Prostate gland (tissue), 2 donors: Measurements from ENCODE around the gene MRPL9. TPM values are rescaled to one million over a fixed set of nuclear protein-coding genes. Genes with fewer than 3 reads are reported as not detected.

Experiments
- DNase-seq: peaks from one replicate; pipeline ENCODE4 v3.0.0-alpha.2; 2019; ENCODE audit warnings: low spot score
- H3K27ac ChIP-seq, 2 donors: fragments of 200-600 bp; sonication (generic); 2 replicates each; pipeline ENCODE4 v1.5.1; 2017 to 2019
- H3K27me3 ChIP-seq: fragments of 200-600 bp; sonication (generic); replicated peaks from 2 replicates; pipeline ENCODE4 v1.5.1; 2019; ENCODE audit not compliant: insufficient read depth
- H3K36me3 ChIP-seq, 2 donors: fragments of 200-600 bp; sonication (generic); 1 replicate in 1 of 2; 2 replicates in 1 of 2; pipeline versions ENCODE4 v1.5.1 to v1.8.1; 2017 to 2019
- H3K4me1 ChIP-seq: fragments of 200-600 bp; sonication (generic); replicated peaks from 2 replicates; pipeline ENCODE4 v1.5.1; 2019
- H3K4me3 ChIP-seq, 2 donors: fragments of 200-600 bp; sonication (generic); 2 replicates each; pipeline ENCODE4 v1.5.1; 2017 to 2019
- H3K9me3 ChIP-seq: fragments of 200-600 bp; sonication (generic); 2 replicates; pipeline ENCODE4 v1.5.1; 2017
- POLR2A ChIP-seq: fragments of 450-650 bp; IDR thresholded peaks from one replicate; pipeline ENCODE4 v1.6.1; 2016; ENCODE audit warnings: antibody characterized with exemption, mild to moderate bottlenecking
- POLR2AphosphoS5 ChIP-seq: sonication (generic); formaldehyde crosslinking; IDR thresholded peaks from one replicate; pipeline ENCODE4 v1.6.1; 2017; ENCODE audit warnings: antibody characterized with exemption
- WGBS: methylation state at CpG from one replicate; pipeline ENCODE4 v1.1.5; 2018; 5-methylcytosine and 5-hydroxymethylcytosine counted together
- intact Hi-C: fragments of 100-400 bp; cut with DNase I; formaldehyde crosslinking; loops from one replicate; pipeline ENCODE4 v1.14.2; 2022
- total RNA-seq, 2 donors: library from RNA; depleted of rRNA; stranded (reverse); fragments of >200 nt; gene quantifications; one replicate each; pipeline ENCODE4 v1.1.0, GENCODE V29; 2016
- TF ChIP-seq, protein P1 (sequence below), 4 experiments: fragments of 200-600 bp in 2 of 4; fragments of 450-650 bp in 2 of 4; sonication (generic) in 2 of 4; IDR thresholded peaks; 1 replicate in 3 of 4; 2 replicates in 1 of 4; pipeline ENCODE4 v1.5.1; 2016 to 2019; ENCODE audit warnings: antibody characterized with exemption in 4 of 4, mild to moderate bottlenecking in 2 of 4, moderate library complexity in 2 of 4

Gene MRPL9
- total RNA-seq, 2 donors from 2014 or later = 47.9 to 80.1 TPM

DNA sequence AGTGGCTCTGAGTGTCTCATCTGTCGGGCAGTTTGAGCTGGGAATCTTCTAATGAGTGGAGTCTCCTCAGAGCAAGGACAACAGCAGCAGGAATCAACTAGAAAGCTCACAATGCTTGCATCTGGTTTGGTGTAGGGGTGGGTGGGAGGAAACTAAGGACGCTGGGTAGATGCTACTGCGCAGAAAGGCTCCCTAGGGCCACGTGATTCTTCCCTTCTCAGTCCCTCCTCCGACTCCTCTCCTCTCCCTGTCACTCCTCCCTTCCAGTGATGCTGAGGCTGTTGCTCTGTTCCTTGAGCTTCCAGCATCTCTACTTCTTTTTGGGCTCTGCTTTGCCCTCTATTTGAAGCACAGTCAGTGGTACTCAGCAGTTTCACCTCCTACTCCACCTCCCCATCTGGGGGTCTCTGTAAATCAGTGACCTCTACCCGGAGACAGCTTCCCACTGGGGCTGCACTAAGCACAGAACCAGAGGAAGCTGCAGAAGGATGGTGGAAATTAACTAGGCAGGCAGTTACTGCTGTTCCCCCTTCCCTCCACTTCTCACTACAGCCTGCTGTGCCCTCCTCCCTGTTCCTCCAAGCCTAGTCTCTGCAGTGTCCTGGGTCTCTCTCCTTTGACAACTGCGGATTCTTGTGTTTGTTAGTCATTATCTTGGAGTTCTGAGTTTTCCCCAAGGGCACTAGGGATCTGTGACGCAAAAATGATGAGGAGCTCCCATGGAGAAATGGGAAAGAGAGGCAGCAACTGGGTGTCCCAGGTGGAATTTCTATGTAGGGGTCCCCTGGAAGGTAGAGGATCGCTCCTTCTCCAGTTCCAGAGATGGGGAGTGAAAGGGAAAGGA lies 36.1 kb upstream of the MRPL9 start:
- WGBS = 45% methylated on average over 9 of the region's 9 CpGs
- TF ChIP-seq POLR2A (no peak), POLR2AphosphoS5 (no peak)
- TF ChIP-seq, protein P1, sequence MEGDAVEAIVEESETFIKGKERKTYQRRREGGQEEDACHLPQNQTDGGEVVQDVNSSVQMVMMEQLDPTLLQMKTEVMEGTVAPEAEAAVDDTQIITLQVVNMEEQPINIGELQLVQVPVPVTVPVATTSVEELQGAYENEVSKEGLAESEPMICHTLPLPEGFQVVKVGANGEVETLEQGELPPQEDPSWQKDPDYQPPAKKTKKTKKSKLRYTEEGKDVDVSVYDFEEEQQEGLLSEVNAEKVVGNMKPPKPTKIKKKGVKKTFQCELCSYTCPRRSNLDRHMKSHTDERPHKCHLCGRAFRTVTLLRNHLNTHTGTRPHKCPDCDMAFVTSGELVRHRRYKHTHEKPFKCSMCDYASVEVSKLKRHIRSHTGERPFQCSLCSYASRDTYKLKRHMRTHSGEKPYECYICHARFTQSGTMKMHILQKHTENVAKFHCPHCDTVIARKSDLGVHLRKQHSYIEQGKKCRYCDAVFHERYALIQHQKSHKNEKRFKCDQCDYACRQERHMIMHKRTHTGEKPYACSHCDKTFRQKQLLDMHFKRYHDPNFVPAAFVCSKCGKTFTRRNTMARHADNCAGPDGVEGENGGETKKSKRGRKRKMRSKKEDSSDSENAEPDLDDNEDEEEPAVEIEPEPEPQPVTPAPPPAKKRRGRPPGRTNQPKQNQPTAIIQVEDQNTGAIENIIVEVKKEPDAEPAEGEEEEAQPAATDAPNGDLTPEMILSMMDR (IDR thresholded peaks at IDR 0.05) = no peak
- no peaks in the 10 kb centered on the region for H3K4me1 ChIP-seq
- H3K27ac ChIP-seq = no peak overlapping the region
- DNase-seq = no peak
- intact Hi-C loops = no loop called here
- no peaks in the 10 kb centered on the region for H3K36me3 ChIP-seq
- H3K4me3 ChIP-seq = no peak overlapping the region
- no peaks in the 10 kb centered on the region for H3K27me3 ChIP-seq
- H3K9me3 ChIP-seq = no peaks in the 10 kb centered on the region

DNA sequence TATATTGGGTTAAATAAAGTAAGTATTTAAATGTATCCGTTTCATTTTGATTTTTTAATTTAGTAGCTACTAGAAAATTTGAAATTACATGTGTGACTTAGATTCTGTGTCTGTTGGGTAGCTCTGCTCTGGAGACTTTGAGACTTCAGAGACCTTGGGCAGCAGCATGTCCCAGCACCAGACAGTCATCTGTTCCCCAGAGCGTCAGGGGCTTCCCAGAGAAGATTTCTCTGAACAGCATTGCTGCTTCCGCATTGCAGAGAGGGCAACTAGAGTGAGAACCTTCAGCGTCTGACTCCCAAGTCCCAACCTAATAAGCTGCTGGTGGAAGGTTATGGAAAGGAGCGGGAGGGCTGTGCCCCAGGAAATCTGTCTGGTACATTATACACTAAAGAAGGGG lies 35.3 kb upstream of the MRPL9 start:
- WGBS = 86% methylated on average over 5 of the region's 5 CpGs
- TF ChIP-seq, protein P1 (IDR thresholded peaks at IDR 0.05) = no peak
- TF ChIP-seq POLR2AphosphoS5 (no peak), POLR2A (no peak)
- Histone ChIP-seq H3K4me1 (no peaks in the 10 kb centered on the region), H3K36me3 (no peaks in the 10 kb centered on the region), H3K27ac (no peak overlapping the region), H3K27me3 (no peaks in the 10 kb centered on the region), H3K4me3 (no peak overlapping the region), H3K9me3 (no peaks in the 10 kb centered on the region)
- no peak for DNase-seq
- intact Hi-C loops = no loop called here

DNA sequence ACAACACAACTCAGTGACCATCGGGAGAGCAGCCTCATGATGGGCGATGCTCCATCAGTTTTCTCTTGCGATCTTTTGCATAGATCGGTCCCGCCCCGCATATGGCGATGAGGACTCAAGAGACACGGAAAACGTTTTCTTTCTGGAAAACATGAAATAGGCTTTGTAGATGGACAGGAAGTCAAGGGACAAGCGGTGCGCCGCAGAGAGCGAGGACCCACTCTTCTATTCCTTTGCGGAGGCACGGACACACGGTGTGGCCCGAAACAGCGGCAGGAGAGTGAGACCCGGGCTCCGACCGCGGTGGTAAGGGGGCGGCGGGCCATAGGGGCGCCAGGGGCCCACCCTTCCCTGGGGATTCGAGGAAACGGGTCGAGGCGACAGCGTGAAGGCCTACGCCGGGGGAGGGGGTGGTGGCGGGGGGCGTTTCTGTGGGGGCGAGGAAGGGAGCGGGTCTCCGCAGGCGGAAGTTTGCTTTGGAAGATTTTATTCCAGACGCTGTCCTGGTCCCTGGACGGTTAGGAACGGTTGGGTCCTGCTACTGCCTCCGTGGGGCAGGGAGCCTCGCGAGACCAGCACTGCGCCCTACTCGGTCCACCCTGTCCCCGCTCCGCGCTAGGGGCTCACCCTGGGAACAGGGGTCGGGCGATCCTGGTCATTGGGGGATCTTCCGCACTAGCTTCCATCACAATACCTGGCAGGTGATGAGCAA lies 27.8 kb upstream of the MRPL9 start:
- H3K4me3 ChIP-seq = peak overlapping the region; percentile 50 to 67
- H3K4me1 ChIP-seq = no peaks in the 10 kb centered on the region
- H3K27me3 ChIP-seq = no peaks in the 10 kb centered on the region
- WGBS = under 1% methylated on average over 52 of the region's 52 CpGs
- peak overlapping the region; percentile 39 to 67 for H3K27ac ChIP-seq
- intact Hi-C loops = no loop called here
- TF ChIP-seq, protein P1 (IDR thresholded peaks at IDR 0.05) = no peak
- TF ChIP-seq POLR2AphosphoS5 (no peak), POLR2A (no peak)
- H3K36me3 ChIP-seq = no peaks in the 10 kb centered on the region
- no peaks in the 10 kb centered on the region for H3K9me3 ChIP-seq
- no peak for DNase-seq

DNA sequence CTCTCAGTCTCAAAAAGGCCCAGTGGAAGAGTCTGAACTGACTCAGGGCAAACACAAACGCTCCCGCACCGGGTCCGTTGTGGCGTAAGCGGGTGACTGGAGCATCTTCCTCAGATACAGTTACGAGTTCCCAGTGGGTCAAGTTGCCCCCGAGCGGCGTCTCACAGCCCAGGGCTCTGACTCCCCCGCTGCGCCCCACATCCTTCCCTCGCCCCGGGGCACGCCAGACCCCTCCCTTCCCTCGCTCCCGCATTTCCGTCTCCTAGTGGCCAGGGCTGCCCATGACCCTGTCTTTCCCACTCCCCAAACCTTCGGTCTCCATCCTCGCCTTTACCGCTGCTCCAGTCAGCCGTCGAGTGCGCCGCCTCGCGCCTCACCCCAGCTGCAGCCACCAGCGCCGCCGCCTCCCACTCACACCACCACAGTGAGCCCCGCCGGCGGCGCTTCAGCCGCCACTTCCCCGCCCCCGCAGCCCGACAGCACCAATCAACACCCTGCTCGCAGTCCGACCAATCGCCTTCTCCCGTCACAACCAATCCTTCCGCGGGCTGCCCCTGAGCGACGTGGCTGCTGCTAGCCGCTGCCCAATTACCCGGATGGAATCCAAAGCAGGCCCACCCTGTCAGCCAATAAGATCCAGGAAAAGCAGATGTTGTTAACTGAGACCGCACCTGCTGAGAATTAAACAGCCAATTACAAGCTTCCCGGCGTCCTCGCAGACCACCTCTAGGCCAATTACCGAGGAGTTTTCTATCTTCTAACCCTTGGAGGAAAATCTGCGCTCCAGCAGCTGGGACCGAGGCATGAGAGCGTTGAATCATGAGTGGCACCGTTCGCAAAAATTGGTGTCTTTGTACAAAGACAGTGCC lies 27.0 kb upstream of the MRPL9 start, which contains the start of gene TDRKH:
Gene TDRKH (minus strand): TSS at position 430 of the 869 bp plus-strand sequence. CDS start 7,478 bp downstream, outside the sequence.
- Histone ChIP-seq H3K9me3 (no peaks in the 10 kb centered on the region), H3K36me3 (no peaks in the 10 kb centered on the region), H3K27ac (peak within 1 kb of the TSS; percentile 39 to 67), H3K27me3 (no peaks in the 10 kb centered on the region), H3K4me3 (peak within 1 kb of the TSS; percentile 50 to 67), H3K4me1 (no peaks in the 10 kb centered on the region)
- intact Hi-C loops = no loop called here
- WGBS = under 1% methylated on average over 56 of the region's 58 CpGs
- TF ChIP-seq POLR2AphosphoS5 = peak; percentile 94
- TF ChIP-seq, protein P1 (IDR thresholded peaks at IDR 0.05) = peak in 2 of 4 experiments; percentile 42 to 50
- TF ChIP-seq POLR2A = peak; percentile 80
- DNase-seq = peak; percentile 99
